ENCODE data around the gene PHOSPHO1.

The PHOSPHO1 gene

DNA sequence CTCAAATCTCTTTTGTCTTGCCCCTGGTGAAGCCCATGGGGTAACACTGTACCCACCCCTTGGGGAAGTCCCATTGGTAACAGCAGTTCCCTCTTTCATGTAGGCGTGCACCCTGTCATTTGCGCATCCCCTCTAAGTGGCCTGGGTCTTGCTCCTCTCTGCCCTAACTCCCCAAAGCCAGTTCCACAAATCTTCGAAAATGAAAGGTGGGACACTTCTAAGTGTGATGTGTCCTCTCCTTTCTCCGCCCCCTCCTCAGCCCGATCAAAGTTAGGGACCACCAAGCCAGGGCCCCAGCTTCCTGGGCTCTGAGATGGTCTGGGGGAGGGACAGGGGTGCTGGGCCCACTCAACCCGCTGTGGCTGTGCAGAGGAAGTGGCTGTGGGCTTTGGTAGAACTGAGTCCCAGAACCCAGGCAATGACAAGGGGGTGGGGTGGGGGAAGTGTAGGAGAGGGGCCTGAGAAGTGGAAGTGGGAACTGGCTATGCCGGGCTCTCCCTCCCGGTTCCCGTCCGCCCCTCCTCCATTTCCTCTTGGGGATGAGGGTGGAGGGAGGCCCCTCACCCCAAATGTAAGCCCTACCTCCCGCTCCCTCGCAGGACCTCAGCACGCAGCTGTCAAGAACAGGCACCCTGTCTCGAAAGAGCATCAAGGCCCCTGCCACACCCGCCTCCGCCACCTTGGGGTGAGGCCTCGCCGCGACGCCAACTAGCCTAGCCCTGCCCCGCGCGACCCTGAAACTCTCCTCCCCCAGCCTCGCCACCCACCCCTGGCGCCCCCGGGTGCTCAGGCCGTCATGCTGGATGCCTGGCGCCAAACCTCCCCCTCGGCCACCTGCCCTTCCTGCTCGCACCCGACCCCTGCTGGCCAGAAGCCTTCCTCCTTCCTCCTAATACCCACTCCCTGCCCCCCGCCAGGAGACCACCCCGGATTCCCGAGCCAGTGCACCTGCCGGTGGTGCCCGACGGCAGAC lies 11.4 kb downstream of the PHOSPHO1 start:
- H3K9me2 ChIP-seq (replicated peaks; ENCODE audit: insufficient read depth, low read length): no peaks in the 10 kb centered on the region
- peak overlapping the region; percentile 60; the same call in 1 of the 2 replicates for H3K4me2 ChIP-seq (ENCODE audit: low read depth, low read length)
- no peaks in the 10 kb centered on the region for H3K9me3 ChIP-seq (replicated peaks; ENCODE audit: insufficient read depth, low read length)
- H3K36me3 ChIP-seq (replicated peaks; ENCODE audit: insufficient read depth, low read length): no peaks in the 10 kb centered on the region
- H2AFZ ChIP-seq (ENCODE audit: low read length): no peak overlapping the region
- H3K4me1 ChIP-seq (ENCODE audit: low read length): no peaks in the 10 kb centered on the region; the same call in 1 of the 2 replicates
- H3K27ac ChIP-seq (ENCODE audit: low read length): no peak overlapping the region
- no peaks in the 10 kb centered on the region for H3K79me2 ChIP-seq (ENCODE audit: low read length)
- peaks cover 46% of the 10 kb centered on the region for H3K27me3 ChIP-seq (replicated peaks; ENCODE audit: insufficient read depth, low read length)
- TF ChIP-seq EZH2 (optimal IDR thresholded peaks at IDR 0.05; ENCODE audit: low read depth, low read length): no peak
- TF ChIP-seq, protein P1, sequence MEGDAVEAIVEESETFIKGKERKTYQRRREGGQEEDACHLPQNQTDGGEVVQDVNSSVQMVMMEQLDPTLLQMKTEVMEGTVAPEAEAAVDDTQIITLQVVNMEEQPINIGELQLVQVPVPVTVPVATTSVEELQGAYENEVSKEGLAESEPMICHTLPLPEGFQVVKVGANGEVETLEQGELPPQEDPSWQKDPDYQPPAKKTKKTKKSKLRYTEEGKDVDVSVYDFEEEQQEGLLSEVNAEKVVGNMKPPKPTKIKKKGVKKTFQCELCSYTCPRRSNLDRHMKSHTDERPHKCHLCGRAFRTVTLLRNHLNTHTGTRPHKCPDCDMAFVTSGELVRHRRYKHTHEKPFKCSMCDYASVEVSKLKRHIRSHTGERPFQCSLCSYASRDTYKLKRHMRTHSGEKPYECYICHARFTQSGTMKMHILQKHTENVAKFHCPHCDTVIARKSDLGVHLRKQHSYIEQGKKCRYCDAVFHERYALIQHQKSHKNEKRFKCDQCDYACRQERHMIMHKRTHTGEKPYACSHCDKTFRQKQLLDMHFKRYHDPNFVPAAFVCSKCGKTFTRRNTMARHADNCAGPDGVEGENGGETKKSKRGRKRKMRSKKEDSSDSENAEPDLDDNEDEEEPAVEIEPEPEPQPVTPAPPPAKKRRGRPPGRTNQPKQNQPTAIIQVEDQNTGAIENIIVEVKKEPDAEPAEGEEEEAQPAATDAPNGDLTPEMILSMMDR (IDR thresholded peaks at IDR 0.05; ENCODE audit: low read length): peak; percentile 44
- TF ChIP-seq EZH2phosphoT487 (IDR thresholded peaks at IDR 0.05; ENCODE audit: low read length): no peak
- H3K9ac ChIP-seq (ENCODE audit: low read length): no peak overlapping the region
- no peaks in the 10 kb centered on the region for H4K20me1 ChIP-seq (ENCODE audit: insufficient read depth, low read length)
- no peak for DNase-seq
- no peak overlapping the region; the same call in 1 of the 2 replicates for H3K4me3 ChIP-seq (ENCODE audit: low read length)
- no peaks in the 10 kb centered on the region for H3F3A ChIP-seq (ENCODE audit: insufficient read depth, low read length)

DNA sequence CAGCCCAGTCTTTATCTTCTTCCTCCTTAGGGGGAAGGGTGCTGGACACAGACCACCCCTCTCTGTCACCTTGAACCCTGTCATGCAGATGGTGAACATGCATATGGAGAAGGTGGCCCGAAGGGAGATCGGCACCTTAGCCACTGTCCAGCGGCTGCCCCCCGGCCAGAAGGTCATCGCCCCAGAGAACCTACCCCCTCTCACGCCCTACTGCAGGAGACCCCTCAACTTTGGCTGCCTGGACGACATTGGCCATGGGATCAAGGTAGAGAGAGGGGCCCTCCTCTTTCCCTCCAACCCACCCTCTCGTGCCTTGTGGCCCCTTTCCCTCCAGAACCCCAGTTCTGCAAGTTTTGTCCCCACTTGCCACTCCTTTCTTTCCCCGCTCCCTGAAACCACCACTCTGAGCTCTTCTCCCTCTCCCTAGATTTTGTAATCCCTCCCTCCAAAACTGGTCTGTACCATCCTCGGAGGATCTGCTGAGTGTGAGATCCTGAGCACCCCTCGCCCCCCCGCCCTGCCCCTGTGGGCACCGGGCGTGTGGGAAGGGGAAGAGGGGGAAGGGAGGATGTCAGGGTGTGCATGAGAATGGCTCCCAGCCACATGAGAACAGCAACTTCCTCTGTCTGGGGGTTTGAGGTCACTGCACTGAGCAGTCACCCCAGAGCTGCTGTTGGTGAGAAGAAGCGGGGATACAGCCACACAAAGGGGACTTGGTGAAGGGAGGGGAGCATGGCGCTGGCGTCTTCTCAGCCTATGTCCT lies 12.8 kb downstream of the PHOSPHO1 start:
- no peaks in the 10 kb centered on the region for H3K4me1 ChIP-seq (ENCODE audit: low read length)
- DNase-seq: no peak
- H3K79me2 ChIP-seq (ENCODE audit: low read length): no peaks in the 10 kb centered on the region
- no peaks in the 10 kb centered on the region for H3F3A ChIP-seq (ENCODE audit: insufficient read depth, low read length)
- no peak overlapping the region for H2AFZ ChIP-seq (ENCODE audit: low read length)
- no peaks in the 10 kb centered on the region for H4K20me1 ChIP-seq (ENCODE audit: insufficient read depth, low read length)
- no peaks in the 10 kb centered on the region for H3K36me3 ChIP-seq (replicated peaks; ENCODE audit: insufficient read depth, low read length)
- no peak overlapping the region for H3K4me3 ChIP-seq (ENCODE audit: low read length)
- TF ChIP-seq, protein P1 (IDR thresholded peaks at IDR 0.05; ENCODE audit: low read length): no peak
- TF ChIP-seq EZH2phosphoT487 (IDR thresholded peaks at IDR 0.05; ENCODE audit: low read length) (no peak), EZH2 (optimal IDR thresholded peaks at IDR 0.05; ENCODE audit: low read depth, low read length) (no peak)
- H3K9ac ChIP-seq (ENCODE audit: low read length): no peak overlapping the region
- no peaks in the 10 kb centered on the region for H3K9me3 ChIP-seq (replicated peaks; ENCODE audit: insufficient read depth, low read length)
- no peaks in the 10 kb centered on the region for H3K9me2 ChIP-seq (replicated peaks; ENCODE audit: insufficient read depth, low read length)
- H3K27ac ChIP-seq (ENCODE audit: low read length): no peak overlapping the region
- no peak overlapping the region for H3K4me2 ChIP-seq (ENCODE audit: low read depth, low read length)
- H3K27me3 ChIP-seq (replicated peaks; ENCODE audit: insufficient read depth, low read length): peaks cover 41% of the 10 kb centered on the region

DNA sequence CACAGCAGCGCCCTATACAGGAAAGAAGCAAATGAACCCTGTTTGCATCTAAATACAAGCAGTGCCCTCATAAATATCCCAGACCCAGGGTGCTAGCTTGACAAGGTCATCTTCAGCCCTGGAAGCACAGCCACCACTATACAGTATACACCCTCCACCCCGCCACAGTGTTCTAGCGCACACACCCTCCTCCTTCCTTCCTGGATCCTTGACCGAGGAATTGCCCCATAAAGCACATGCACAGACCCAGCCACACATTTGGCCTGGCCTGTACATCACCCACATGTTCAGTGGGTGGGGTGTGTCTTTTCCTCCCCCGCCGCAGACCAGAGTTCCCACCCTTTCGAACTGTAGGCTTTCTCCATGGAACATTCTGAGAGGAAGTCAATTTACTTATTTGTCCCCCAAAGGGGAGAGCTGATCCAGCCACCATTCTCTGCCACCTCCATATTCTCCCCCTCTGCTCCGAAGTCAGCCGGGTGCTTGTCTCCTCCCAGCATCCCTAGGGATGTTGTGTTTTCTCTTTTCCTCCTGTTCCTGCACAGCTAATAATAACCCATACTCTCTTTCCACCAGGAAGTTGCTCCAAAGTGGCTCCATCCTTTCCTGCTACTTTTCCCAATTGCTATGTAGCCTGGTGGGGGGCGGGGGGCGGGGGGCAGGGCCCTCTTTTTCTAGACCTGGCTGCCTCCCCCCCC lies 13.5 kb downstream of the PHOSPHO1 start:
- Histone ChIP-seq H3K9ac (ENCODE audit: low read length) (no peak overlapping the region), H4K20me1 (ENCODE audit: insufficient read depth, low read length) (no peaks in the 10 kb centered on the region), H3K36me3 (replicated peaks; ENCODE audit: insufficient read depth, low read length) (no peaks in the 10 kb centered on the region), H3K79me2 (ENCODE audit: low read length) (no peaks in the 10 kb centered on the region), H3K4me3 (ENCODE audit: low read length) (no peak overlapping the region), H3K4me2 (ENCODE audit: low read depth, low read length) (no peak overlapping the region), H3K27ac (ENCODE audit: low read length) (no peak overlapping the region), H3F3A (ENCODE audit: insufficient read depth, low read length) (no peaks in the 10 kb centered on the region), H3K9me3 (replicated peaks; ENCODE audit: insufficient read depth, low read length) (no peaks in the 10 kb centered on the region), H3K9me2 (replicated peaks; ENCODE audit: insufficient read depth, low read length) (no peaks in the 10 kb centered on the region), H3K4me1 (ENCODE audit: low read length) (no peaks in the 10 kb centered on the region), H3K27me3 (replicated peaks; ENCODE audit: insufficient read depth, low read length) (peaks cover 37% of the 10 kb centered on the region), H2AFZ (ENCODE audit: low read length) (no peak overlapping the region)
- TF ChIP-seq EZH2phosphoT487 (IDR thresholded peaks at IDR 0.05; ENCODE audit: low read length): no peak
- TF ChIP-seq, protein P1 (IDR thresholded peaks at IDR 0.05; ENCODE audit: low read length): no peak
- no peak for TF ChIP-seq EZH2 (optimal IDR thresholded peaks at IDR 0.05; ENCODE audit: low read depth, low read length)
- DNase-seq: no peak
